Cardiac ventricle fibroblast (primary cell): ENCODE data around the gene SKIC8. TPM values are rescaled to one million over a fixed set of nuclear protein-coding genes. Genes with fewer than 3 reads are reported as not detected.

ENCODE experiments used
- total RNA-seq: library from RNA; depleted of rRNA; stranded (reverse); fragments of >200 nt; gene quantifications from 2 replicates; pipeline ENCODE4 v1.2.3, GENCODE V29; 2015

SKIC8 gene
- 50.4 and 59.5 TPM in 2 replicates for total RNA-seq

GRCh38 chr15:78299101-78299930 is at the start of gene SKIC8:
Gene SKIC8, minus strand, starts transcription at chr15:78299609. Its CDS starts 3,923 bp downstream, at chr15:78295686.

GRCh38 chr15:78340231-78341056 is 41.0 kb upstream of the SKIC8 start, which contains the start of gene CRABP1:
Gene CRABP1, plus strand, starts transcription at chr15:78340353. Its CDS starts 76 bp downstream, at chr15:78340429.

GRCh38 chr15:78264304-78265136 is 34.9 kb downstream of the SKIC8 start, which contains the start of gene DNAJA4:
Gene DNAJA4, plus strand, starts transcription at chr15:78264562. Its CDS starts 202 bp downstream, at chr15:78264764.

GRCh38 chr15:78234515-78235040 is 64.8 kb downstream of the SKIC8 start, which contains the start of gene ACSBG1:
Gene ACSBG1, minus strand, starts transcription at chr15:78234565. Its CDS starts 64 bp downstream, at chr15:78234501.

Other genes starting within 250 kb of the SKIC8 start
- gene TBC1D2B, start 221.9 kb downstream of the SKIC8 start, total RNA-seq = 43.5 and 49.3 TPM in 2 replicates
- gene SH2D7, start 207.0 kb downstream of the SKIC8 start, total RNA-seq = not detected in 2 replicates
- 4.7 and 4.9 TPM in 2 replicates for gene CIB2, start 168.2 kb downstream of the SKIC8 start, total RNA-seq
- gene IDH3A, start 150.2 kb downstream of the SKIC8 start, total RNA-seq = 30.3 and 35.9 TPM in 2 replicates
- not detected in 2 replicates for gene ACSBG1, start 65.0 kb downstream of the SKIC8 start, total RNA-seq
- 2.9 and 3.9 TPM in 2 replicates for gene DNAJA4, start 35.0 kb downstream of the SKIC8 start, total RNA-seq
- gene CRABP1, start 40.7 kb upstream of the SKIC8 start, total RNA-seq = not detected in 2 replicates
- 19.6 and 42.6 TPM in 2 replicates for gene IREB2, start 138.6 kb upstream of the SKIC8 start, total RNA-seq
- 4.0 and 8.0 TPM in 2 replicates for gene HYKK, start 208.0 kb upstream of the SKIC8 start, total RNA-seq
- gene PSMA4, start 240.8 kb upstream of the SKIC8 start, total RNA-seq = 114 and 129 TPM in 2 replicates